HG03108 (cell line): ENCODE data around the gene NEUROG2.
A peak's percentile ranks its signal among the peaks of the same experiment; 100 is the strongest.

Experiments used
- ATAC-seq: cut with Tn5 transposase; IDR thresholded peaks from one replicate; pipeline ENCODE4 v1.9.1; 2021; ENCODE audit warnings: moderate library complexity; ENCODE audit not compliant: unreplicated experiment

Gene NEUROG2

GRCh38 chr4:112521123-112522023 lies 5.4 kb upstream of the NEUROG2 start:
- no peak for ATAC-seq

GRCh38 chr4:112520598-112521122 lies 4.7 kb upstream of the NEUROG2 start:
- ATAC-seq: no peak

GRCh38 chr4:112519689-112520597 lies 4.0 kb upstream of the NEUROG2 start:
- ATAC-seq: no peak

GRCh38 chr4:112518675-112519074 lies 2.7 kb upstream of the NEUROG2 start:
- no peak for ATAC-seq

- no peak for ATAC-seq
These were observed 1.9 kb upstream of the NEUROG2 start for GRCh38 chr4:112517911-112518310.

GRCh38 chr4:112517067-112517634 lies 1.2 kb upstream of the NEUROG2 start:
- ATAC-seq: peak; percentile 33

- peak; percentile 33 for ATAC-seq
These were observed 589 bp upstream of the NEUROG2 start for GRCh38 chr4:112516471-112517066.

- ATAC-seq: peak; percentile 25
These were observed 548 bp downstream of the NEUROG2 start for GRCh38 chr4:112515198-112516065.

- ATAC-seq: peak; percentile 3
These were observed 1.3 kb downstream of the NEUROG2 start for GRCh38 chr4:112514647-112515197.

GRCh38 chr4:112513971-112514646 lies 1.9 kb downstream of the NEUROG2 start:
- no peak for ATAC-seq

- ATAC-seq: no peak
These were observed 4.2 kb downstream of the NEUROG2 start for GRCh38 chr4:112511803-112512118.

GRCh38 chr4:112511093-112511802 lies 4.7 kb downstream of the NEUROG2 start:
- no peak for ATAC-seq

GRCh38 chr4:112510291-112511092 lies 5.5 kb downstream of the NEUROG2 start:
- no peak for ATAC-seq

GRCh38 chr4:112509243-112510141 lies 6.5 kb downstream of the NEUROG2 start:
- no peak for ATAC-seq

- ATAC-seq: no peak
These were observed 7.6 kb downstream of the NEUROG2 start for GRCh38 chr4:112508356-112508755.

GRCh38 chr4:112504807-112505206 lies 11.2 kb downstream of the NEUROG2 start:
- ATAC-seq: no peak

GRCh38 chr4:112502871-112503270 lies 13.1 kb downstream of the NEUROG2 start:
- no peak for ATAC-seq
